Sigmoid colon (tissue), 4 donors: ENCODE measurements around the gene SMIM38.

Experiments
- CTCF ChIP-seq, 4 experiments: fragments of 450-650 bp in 3 of 4; fragments of 200-600 bp in 1 of 4; IDR thresholded peaks; one replicate each; pipeline ENCODE4 v1.5.1; 2016 to 2019; ENCODE audit warnings: antibody characterized with exemption in 4 of 4, mild to moderate bottlenecking in 3 of 4, moderate library complexity in 2 of 4
- EP300 ChIP-seq, 4 donors: sonication (generic); formaldehyde crosslinking; IDR thresholded peaks; one replicate each; pipeline ENCODE4 v1.6.1; 2017; ENCODE audit warnings: antibody characterized with exemption in 4 of 4
- POLR2A ChIP-seq, 2 donors: fragments of 450-650 bp; IDR thresholded peaks; one replicate each; pipeline ENCODE4 v1.6.1; 2016; ENCODE audit warnings: antibody characterized with exemption in 2 of 2, mild to moderate bottlenecking in 2 of 2, moderate library complexity in 2 of 2

- no peak for TF ChIP-seq POLR2A (IDR thresholded peaks at IDR 0.05)
- no peak for TF ChIP-seq CTCF (IDR thresholded peaks at IDR 0.05)
- no peak for TF ChIP-seq EP300 (IDR thresholded peaks at IDR 0.05)
Observed at GRCh38 chr11:69173331-69173730, 17.6 kb downstream of the SMIM38 start.
